Hematopoietic multipotent progenitor cell treated with erythropoietin and hydrocortisone succinate and interleukin-3 and kit ligand, for 17 days (in vitro differentiated cells): ENCODE data around the gene HDAC4.

Experiments
- DNase-seq: peaks from one replicate; pipeline ENCODE4 v3.0.0-alpha.2; 2015; ENCODE audit warnings: low spot score

HDAC4 gene

DNA sequence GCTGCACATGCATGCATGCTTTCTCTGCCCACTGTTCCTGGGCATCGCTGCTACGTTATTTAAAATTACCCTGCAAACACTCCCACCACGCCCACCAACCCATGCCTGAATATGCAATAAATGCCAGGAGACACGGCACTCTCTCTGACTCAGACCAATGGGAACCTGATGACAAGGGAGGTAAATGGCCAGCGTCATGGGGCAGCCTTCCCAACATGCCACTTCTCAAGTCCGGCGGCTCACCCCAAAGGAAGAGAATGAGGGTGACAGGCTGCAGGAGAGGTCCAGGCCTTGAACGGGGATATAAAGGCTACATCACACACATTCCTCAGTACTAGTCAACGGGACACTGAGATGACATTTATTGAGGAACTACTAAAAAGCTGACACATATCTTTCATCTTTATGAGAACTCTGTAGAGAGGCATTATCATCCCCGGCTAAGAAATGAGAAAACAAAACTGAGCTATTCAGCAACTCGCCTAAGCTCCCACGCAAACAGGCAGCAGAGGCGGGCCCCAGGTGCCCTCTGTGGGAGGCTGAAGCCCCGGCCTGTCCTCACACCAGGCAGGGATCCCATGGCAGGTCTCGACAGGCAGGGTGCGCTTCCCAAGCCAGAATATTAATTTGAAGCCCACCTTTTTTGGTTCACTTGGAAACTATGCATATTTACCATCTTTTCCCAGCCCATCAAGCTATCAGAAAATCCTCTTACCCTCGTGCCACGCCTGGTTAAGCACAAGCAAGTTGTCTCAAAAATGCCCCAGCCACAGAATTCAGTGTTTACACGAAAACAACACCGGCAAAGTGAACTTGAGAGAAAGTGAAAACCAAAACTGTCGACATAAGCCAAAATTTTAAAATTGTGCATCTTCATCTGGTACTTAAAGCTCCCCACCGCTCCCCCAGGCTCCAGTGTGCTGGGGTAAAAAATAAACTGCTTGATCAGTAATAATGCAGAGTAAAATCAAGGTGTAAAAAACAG lies 166.3 kb downstream of the HDAC4 start:
- no peak for DNase-seq

- DNase-seq: no peak
Measured at GRCh38 chr2:239233576-239233975, 167.2 kb downstream of the HDAC4 start.

DNA sequence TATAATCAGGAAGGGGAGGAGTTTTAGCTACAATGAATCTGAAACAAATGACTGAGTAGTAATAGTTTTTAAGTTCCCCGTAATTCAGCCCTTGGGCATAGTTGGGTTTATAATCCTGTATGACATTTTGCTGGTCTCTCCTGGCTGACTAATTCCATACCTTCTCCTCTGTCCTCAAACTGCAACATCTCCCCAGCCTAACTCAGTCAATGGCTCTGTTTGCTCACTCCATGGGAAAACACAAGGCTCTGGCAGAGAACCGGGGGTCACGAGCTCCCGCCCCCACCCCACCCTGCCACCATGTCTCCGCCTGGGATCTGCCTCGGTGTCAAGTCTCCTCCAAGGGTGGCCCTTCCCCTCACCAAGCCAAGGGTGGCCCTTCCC lies 168.6 kb downstream of the HDAC4 start:
- no peak for DNase-seq

DNA sequence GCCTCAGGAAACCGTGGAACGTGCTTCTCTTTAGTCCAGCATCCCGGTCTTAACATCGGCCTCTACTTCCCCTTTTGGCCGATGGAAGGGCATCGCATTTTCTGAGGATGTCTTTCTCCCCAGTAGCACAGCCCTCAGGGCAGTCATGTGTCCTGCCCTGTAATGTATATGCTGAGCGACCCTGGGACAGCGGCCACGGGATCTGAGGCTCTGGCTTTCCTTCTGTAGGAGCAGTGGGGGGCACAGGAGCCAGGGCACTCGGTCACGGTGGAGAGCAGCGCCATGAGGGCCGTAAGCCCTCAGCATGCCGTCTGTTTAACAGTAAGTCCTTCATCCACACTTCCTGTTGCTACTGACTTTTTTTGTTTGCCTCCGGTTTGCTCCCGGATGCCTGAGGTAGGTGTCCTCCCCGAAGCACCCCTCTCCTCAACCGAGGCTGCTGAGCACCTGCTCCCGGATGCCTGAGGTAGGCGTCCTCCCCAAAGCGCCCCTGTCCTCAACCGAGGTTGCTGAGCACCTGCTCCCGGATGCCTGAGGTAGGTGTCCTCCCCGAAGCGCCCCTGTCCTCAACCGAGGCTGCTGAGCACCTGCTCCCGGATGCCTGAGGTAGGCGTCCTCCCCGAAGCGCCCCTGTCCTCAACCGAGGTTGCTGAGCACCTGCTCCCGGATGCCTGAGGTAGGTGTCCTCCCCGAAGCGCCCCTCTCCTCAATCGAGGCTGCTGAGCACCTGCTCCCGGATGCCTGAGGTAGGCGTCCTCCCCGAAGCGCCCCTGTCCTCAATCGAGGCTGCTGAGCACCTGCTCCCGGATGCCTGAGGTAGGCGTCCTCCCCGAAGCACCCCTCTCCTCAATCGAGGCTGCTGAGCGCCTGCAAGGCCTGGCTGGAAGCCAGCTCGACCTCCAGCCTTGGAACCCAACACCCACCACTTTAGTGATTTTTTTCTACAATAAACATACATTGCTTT lies 169.3 kb downstream of the HDAC4 start:
- DNase-seq: no peak

- no peak for DNase-seq
Measured at GRCh38 chr2:239230318-239231052, 170.3 kb downstream of the HDAC4 start.

- no peak for DNase-seq
Measured at GRCh38 chr2:239229545-239230279, 171.1 kb downstream of the HDAC4 start.

GRCh38 chr2:239227661-239228371 lies 173.0 kb downstream of the HDAC4 start:
- DNase-seq: no peak

- no peak for DNase-seq
Measured at GRCh38 chr2:239226677-239227581, 173.9 kb downstream of the HDAC4 start.

GRCh38 chr2:239225871-239226561 lies 174.8 kb downstream of the HDAC4 start:
- DNase-seq: no peak

GRCh38 chr2:239225371-239225851 lies 175.4 kb downstream of the HDAC4 start:
- no peak for DNase-seq

DNA sequence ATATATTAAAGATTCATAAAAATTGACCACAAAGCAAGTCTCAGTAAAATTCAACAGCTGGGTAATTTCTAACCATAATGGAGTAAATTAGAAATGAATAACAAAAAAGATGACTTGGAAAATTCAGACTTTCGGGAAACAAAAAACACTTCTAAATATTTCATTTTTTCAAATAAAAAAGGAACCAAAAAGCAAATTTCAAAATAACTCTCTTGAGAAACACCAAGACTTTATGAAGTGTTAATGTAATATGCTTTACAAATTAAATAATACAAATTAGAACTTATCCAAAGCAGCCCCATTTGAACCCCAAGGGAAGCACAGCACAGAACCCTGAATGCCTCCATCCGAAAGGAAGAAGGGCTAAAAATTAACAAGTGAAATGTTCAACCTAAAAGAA lies 175.9 kb downstream of the HDAC4 start:
- DNase-seq: no peak

- DNase-seq: no peak
Measured at GRCh38 chr2:239224199-239224570, 176.6 kb downstream of the HDAC4 start.

DNA sequence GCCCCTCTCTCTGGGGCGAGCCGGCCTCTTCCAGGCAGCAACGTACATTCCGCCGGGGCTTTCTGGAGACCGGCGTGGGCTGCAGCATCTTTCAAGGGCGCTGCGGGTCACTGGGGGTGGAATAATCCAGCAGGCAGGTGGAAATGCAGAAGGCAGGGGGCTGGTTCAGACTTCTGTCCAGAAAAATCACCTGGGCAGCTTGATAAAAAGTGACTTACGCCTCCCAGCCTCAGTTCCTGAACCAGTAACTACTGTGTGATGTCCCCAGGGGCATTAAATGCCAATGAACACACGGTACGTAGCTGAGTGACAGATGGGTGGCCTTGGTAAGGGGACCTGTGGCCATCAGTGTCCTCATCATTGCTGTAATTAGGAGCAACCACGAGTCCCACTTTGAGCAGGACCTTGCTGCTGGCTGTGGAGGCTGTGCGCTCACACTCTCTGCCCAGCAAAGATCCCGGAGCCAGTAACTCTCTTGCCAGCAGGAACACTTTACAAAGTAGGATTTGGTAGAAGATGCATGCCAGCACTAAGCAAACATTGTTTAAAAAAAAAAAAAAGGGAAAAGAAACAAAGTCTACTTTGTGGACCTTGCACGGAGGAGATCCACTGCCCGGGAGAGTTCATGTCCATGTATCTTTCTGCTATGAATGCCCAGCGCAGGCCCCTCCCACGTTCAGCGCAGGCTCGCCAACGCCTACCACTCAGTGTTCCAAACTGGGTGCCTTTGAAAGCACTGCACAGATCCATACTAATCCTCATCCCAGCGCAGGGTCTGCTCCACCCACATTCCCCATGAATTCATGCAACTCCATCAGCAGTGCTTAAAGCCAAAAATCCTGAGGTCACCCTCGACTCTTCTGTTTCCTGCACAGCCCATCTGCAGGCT lies 177.3 kb downstream of the HDAC4 start:
- DNase-seq: no peak

DNA sequence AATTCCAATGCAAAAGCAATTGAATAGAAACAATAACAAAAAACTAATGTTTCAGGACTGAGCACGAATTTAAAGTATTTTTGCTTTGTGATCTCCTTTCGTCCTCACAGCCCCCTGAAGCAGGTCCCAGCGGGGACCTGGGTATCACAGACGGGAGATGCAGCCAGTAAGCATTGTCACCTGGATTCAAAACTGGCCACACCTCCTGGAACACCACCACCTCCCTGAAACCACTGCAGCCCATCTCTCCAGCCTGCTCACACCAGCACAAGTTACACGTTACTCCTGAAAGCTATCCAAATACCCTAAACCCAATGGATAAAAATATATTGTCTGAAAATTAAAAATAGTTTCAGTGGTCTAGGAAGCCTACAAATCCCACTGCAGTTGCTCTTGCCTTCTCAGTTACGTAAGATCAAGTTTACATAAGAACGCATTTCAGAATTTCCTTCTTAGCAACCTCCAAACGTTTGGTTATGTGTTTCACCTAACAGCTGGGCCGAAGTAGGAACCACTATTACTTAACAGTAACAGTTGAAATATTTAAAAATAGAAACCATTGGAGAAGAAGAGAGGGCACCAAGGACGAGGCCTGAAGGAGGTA lies 178.0 kb downstream of the HDAC4 start:
- DNase-seq: no peak

GRCh38 chr2:239222312-239222660 lies 178.5 kb downstream of the HDAC4 start:
- no peak for DNase-seq

DNA sequence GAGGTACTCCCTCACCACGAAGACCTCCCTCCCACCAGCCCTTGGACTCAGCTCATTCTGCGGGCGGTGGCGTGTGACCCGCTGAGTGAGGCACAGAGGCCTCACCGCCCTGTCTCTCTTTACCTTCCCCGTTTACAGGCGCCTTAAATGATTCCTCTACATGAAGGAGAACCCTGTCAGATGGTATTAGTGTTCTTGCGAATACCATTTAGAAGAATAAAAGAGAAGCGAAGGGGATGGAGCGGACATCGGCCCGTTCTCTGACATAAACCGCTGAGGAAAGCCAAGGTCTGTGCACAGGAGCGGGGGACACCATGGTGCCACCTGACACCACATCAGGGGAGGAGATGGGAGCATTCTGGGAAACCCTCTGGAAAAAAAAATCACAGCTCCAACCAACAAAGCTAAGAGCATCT lies 179.8 kb downstream of the HDAC4 start:
- DNase-seq: no peak

DNA sequence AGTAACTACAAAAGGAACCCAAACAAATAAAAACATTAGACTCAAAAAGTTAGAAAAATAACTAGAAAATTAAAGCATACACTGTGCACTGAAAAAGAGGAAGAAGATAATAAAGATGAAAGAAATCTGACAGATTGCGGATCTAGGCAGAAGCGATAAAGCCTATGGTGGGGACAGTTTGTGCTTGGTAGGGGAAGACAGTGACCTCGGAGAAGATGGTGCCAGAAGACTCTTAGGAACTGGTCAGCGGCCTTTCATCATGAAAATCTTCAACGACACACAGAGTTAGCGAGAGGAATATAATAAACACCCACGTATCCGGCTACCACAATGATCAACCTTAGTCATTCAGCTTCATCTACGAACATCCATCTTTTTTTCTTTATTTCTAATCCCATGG lies 180.5 kb downstream of the HDAC4 start:
- DNase-seq: no peak
